ENCODE results near the gene PSPN. TPM values are rescaled to one million over a fixed set of nuclear protein-coding genes. Genes with fewer than 3 reads are reported as not detected.
"Not testable (repeated sequence)": the region's sequence is repeated elsewhere in the genome, so short reads cannot be mapped to it uniquely, and the experiment has no call there.

Gene PSPN
- polyA plus RNA-seq, 1 donor: 2.5 TPM

DNA sequence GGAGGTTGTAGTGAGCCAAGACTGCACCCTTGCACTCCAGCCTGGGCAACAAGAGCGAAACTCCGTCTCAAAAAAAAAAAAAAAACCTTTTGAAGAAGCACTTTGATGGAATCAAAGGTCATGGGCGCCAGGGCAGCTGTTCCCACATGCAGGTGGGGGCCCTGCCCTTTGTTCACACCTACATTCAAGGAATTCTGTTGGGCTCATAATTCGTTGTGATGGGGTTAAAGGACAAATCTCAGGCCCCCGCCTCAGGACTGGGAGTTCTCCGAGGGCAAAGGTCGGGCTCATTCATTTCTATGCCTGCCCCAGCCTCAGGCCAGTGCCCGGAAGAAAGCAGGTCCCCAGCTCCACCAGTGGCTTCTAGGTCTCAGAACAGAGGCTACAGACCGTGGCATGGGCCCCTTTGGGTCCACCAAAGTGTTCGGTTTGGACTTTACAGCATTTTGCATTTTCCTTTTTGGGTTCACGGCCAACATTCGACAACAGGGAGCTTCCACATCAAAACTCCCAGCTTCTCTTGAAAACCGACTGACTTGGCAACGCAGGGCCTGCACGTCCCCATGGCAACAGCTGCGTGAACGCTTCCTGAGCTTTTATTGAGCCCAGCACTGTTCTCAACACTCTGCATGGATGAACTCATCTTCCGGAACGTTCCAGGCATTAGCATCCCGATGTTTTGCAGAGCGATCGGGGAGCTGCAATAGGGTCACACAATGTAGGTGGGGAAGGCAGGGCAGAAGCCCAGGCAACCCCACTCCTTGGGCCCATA, 27.3 kb upstream of the PSPN start:
- Histone ChIP-seq H3K9me3 (ENCODE audit: control insufficient read depth, low read depth, low read length) (no peaks in the 10 kb centered on the region), H3K27me3 (ENCODE audit: control insufficient read depth, insufficient read depth, low read length) (no peaks in the 10 kb centered on the region), H3K36me3 (ENCODE audit: control insufficient read depth, insufficient read depth, low read length) (no peaks in the 10 kb centered on the region), H3K27ac (ENCODE audit: low read length) (peak overlapping the region; percentile 95), H3K4me3 (ENCODE audit: low read length) (peak overlapping the region; percentile 18), H3K4me1 (ENCODE audit: control insufficient read depth, insufficient read depth, low read length) (peaks cover 25% of the 10 kb centered on the region)
- no CpG with 5 or more reads among the region's 22 CpGs for WGBS (ENCODE audit: insufficient coverage, low lambda C conversion rate)
- peak; percentile 94 to 98 for DNase-seq

DNA sequence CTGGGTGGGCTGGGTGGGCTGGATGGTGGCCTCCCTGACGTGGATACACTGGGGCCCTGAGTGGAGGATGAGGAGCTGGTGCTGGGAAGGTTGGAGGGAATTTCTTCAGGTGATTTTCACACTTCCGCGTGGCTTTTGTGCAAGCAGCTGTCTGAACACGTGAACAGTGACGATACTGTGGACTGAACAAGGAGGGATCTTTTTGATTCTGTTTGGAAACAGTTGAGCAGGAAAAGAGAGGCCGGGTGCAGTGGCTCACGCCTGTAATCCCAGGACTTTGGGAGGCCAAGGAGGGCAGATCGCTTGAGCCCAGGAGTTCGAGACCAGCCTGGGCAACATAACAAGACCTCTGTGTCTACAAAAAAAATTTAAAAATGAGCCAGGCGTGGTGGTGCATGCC, 26.3 kb upstream of the PSPN start:
- H3K4me3 ChIP-seq (ENCODE audit: low read length): peak overlapping the region; percentile 7
- H3K27me3 ChIP-seq (ENCODE audit: control insufficient read depth, insufficient read depth, low read length): no peaks in the 10 kb centered on the region
- H3K4me1 ChIP-seq (ENCODE audit: control insufficient read depth, insufficient read depth, low read length): peaks cover 25% of the 10 kb centered on the region
- peak overlapping the region; percentile 95 for H3K27ac ChIP-seq (ENCODE audit: low read length)
- no CpG with 5 or more reads among the region's 10 CpGs for WGBS (ENCODE audit: insufficient coverage, low lambda C conversion rate)
- no peak for DNase-seq
- no peaks in the 10 kb centered on the region for H3K36me3 ChIP-seq (ENCODE audit: control insufficient read depth, insufficient read depth, low read length)
- no peaks in the 10 kb centered on the region for H3K9me3 ChIP-seq (ENCODE audit: control insufficient read depth, low read depth, low read length)

DNA sequence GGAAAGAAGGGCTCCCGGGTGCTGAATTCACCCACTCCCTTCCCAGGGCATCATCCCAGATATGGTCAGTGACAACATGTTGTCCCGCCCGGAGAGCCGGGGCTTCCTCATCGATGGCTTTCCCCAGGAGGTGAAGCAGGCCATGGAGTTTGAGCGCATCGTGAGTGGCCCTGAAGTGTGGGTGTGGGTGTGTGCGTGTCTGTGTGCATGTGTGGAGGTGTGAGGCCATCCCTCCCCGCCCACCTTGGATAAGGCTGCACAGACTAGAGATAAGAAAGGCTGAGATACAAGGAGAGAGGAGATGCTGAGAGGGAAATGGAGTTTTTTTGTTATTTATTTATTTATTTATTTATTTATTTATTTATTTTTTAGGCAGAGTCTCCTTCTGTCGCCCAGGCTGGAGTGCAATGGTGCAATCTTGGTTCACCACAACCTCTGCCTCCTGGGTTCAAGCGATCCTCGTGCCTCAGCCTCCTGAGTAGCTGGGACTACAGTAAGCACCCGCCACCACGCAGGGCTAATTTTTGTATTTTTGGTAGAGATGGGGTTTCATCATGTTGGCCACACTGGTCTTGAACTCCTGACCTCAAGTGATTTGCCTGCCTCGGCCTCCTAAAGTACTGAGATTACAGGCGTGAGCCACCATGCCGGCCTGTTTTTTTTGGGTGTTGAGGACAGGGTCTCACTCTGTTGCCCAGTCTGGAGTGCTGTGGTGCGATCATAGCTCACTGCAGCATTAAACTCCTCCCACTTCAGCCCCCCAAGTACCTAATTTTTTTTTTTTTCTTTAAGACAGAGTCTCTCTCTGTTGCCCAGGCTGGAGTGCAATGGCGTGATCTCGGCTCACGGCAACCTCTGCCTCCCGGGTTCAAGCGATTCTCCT, 24.6 kb upstream of the PSPN start:
- WGBS (ENCODE audit: insufficient coverage, low lambda C conversion rate): no CpG with 5 or more reads among the region's 23 CpGs
- not testable (repeated sequence) for H3K9me3 ChIP-seq (ENCODE audit: control insufficient read depth, low read depth, low read length); H3K36me3 ChIP-seq (ENCODE audit: control insufficient read depth, insufficient read depth, low read length); H3K27me3 ChIP-seq (ENCODE audit: control insufficient read depth, insufficient read depth, low read length); H3K4me3 ChIP-seq (ENCODE audit: low read length); H3K27ac ChIP-seq (ENCODE audit: low read length); DNase-seq
- H3K4me1 ChIP-seq (ENCODE audit: control insufficient read depth, insufficient read depth, low read length): peaks cover 25% of the 10 kb centered on the region

DNA sequence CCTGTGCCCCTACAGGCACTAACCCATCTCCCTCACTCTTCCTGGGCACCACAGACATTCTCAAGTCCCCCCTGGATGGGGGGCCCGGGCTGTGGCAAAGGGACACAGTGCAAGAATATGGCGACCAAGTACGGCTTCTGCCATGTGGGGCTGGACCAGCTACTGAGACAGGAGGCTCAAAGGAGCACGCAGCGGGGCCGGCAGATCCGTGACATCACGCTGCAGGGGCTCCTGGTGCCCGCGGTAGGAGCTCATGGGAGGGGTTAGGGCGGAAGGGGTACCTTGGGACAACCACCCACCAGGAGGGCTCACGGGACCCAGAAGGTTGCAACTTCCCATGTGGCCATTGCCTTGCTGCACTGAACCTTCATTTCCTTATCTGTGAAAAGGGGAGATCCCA, 20.6 kb upstream of the PSPN start:
- Histone ChIP-seq H3K9me3 (ENCODE audit: control insufficient read depth, low read depth, low read length) (no peaks in the 10 kb centered on the region), H3K36me3 (ENCODE audit: control insufficient read depth, insufficient read depth, low read length) (peaks cover 5% of the 10 kb centered on the region), H3K4me3 (ENCODE audit: low read length) (no peak overlapping the region), H3K27me3 (ENCODE audit: control insufficient read depth, insufficient read depth, low read length) (no peaks in the 10 kb centered on the region), H3K4me1 (ENCODE audit: control insufficient read depth, insufficient read depth, low read length) (peaks cover 9% of the 10 kb centered on the region), H3K27ac (ENCODE audit: low read length) (no peak overlapping the region)
- no CpG with 5 or more reads among the region's 12 CpGs for WGBS (ENCODE audit: insufficient coverage, low lambda C conversion rate)
- no peak for DNase-seq

DNA sequence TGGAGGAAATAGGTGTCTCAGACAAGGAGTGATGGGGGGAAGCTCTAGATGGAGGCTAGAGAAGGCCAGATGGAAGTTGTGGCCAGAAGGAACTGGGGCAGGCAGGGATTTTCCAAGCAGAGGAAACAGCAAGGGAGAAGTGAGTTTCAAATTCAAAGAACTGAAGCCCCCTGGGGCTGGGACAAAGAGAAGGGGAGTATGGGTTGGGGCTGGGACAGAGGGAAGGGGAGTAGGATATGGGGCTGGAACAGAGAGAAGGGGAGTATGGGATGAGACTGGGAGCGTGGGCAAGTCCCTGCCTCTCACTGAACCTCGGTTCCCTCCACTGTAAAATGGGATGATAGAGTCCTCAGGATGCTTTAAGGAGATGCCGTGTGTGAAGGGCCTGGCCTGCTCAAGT, 19.1 kb upstream of the PSPN start:
- Histone ChIP-seq H3K4me1 (ENCODE audit: control insufficient read depth, insufficient read depth, low read length) (peaks cover 9% of the 10 kb centered on the region), H3K4me3 (ENCODE audit: low read length) (no peak overlapping the region), H3K27me3 (ENCODE audit: control insufficient read depth, insufficient read depth, low read length) (no peaks in the 10 kb centered on the region), H3K27ac (ENCODE audit: low read length) (no peak overlapping the region), H3K9me3 (ENCODE audit: control insufficient read depth, low read depth, low read length) (no peaks in the 10 kb centered on the region), H3K36me3 (ENCODE audit: control insufficient read depth, insufficient read depth, low read length) (peaks cover 12% of the 10 kb centered on the region)
- WGBS (ENCODE audit: insufficient coverage, low lambda C conversion rate): no CpG with 5 or more reads among the region's 3 CpGs
- no peak for DNase-seq

DNA sequence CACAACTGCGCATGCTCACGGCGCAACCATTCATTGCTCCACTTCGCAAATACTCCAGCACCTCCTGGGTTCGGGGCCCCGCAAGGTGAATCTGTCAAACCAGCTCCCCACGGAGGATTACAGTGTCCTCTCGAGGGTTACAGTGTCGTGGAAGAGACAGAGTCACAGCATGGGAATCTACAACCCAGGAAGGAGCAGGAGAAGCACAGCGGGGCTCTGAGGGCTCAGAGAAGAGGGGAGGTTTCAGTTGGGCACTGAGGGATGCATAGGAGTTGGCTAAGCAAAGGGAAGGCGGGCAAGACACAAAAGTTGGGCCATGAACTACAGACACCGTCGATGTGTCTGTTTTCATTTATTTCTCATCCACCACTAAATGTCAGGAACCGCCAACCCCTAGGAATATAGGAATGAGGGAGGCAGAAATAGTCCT, 18.3 kb upstream of the PSPN start:
- Histone ChIP-seq H3K36me3 (ENCODE audit: control insufficient read depth, insufficient read depth, low read length) (peaks cover 21% of the 10 kb centered on the region), H3K4me1 (ENCODE audit: control insufficient read depth, insufficient read depth, low read length) (peaks cover 9% of the 10 kb centered on the region), H3K4me3 (ENCODE audit: low read length) (peak overlapping the region; percentile 90), H3K27ac (ENCODE audit: low read length) (peak overlapping the region; percentile 91), H3K9me3 (ENCODE audit: control insufficient read depth, low read depth, low read length) (no peaks in the 10 kb centered on the region), H3K27me3 (ENCODE audit: control insufficient read depth, insufficient read depth, low read length) (no peaks in the 10 kb centered on the region)
- 65% methylated on average over 4 of the region's 14 CpGs for WGBS (ENCODE audit: insufficient coverage, low lambda C conversion rate)
- DNase-seq: no peak

DNA sequence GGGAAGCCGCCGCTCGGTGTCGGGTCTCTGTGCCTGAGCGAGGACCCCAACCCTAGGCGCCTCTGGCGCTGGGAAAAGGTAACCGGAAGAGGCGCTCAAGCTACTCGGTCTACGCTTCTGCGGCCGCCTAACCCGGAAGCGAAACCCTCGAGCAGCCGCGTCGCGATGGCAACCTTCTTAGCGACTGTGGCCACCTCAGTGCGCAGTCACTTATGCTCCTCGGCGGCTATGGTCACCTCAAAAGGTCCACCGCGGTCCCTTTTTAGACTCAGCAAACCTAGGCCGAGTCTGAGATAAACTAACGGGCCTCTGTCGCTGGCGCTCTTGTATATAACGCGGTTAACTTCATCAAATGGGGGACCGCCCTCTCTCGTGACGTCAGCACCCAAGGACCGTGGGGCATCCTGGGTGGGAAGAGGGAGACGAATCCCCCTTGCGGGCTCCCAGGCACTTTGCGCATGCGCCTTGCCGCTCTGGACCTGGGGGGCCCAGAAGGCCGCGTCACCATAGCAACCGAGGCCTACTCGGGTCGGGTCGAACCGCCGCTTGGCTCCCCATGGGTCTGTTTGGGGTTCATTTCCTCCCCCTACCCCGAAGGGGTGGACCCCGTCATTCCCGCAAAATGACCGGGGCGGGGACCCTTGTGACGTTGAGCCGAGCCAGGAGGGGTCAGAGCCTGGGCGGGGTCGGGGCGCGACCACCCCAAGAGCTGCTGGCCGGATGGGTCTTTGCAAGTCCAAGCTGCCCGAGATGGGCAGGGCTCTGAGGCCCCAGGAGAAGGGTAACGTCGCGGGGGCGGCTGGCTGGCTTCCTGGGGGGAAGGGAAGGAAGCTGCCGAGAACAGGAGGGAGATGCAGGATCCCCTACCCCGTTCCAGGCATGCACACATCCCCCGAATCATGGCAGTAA, 17.6 kb upstream of the PSPN start, which contains the start of gene GTF2F1:
Gene GTF2F1, minus strand, starts transcription at position 91 of the 909 bp plus-strand sequence. CDS start 169 bp downstream, outside the sequence.
- Histone ChIP-seq H3K27me3 (ENCODE audit: control insufficient read depth, insufficient read depth, low read length) (no peaks in the 10 kb centered on the region), H3K4me3 (ENCODE audit: low read length) (peak within 1 kb of the TSS; percentile 90), H3K36me3 (ENCODE audit: control insufficient read depth, insufficient read depth, low read length) (peaks cover 27% of the 10 kb centered on the region), H3K4me1 (ENCODE audit: control insufficient read depth, insufficient read depth, low read length) (peaks cover 9% of the 10 kb centered on the region), H3K9me3 (ENCODE audit: control insufficient read depth, low read depth, low read length) (no peaks in the 10 kb centered on the region), H3K27ac (ENCODE audit: low read length) (peak within 1 kb of the TSS; percentile 91)
- WGBS (ENCODE audit: insufficient coverage, low lambda C conversion rate): no CpG with 5 or more reads among the region's 69 CpGs
- DNase-seq: peak; percentile 93 to 96

DNA sequence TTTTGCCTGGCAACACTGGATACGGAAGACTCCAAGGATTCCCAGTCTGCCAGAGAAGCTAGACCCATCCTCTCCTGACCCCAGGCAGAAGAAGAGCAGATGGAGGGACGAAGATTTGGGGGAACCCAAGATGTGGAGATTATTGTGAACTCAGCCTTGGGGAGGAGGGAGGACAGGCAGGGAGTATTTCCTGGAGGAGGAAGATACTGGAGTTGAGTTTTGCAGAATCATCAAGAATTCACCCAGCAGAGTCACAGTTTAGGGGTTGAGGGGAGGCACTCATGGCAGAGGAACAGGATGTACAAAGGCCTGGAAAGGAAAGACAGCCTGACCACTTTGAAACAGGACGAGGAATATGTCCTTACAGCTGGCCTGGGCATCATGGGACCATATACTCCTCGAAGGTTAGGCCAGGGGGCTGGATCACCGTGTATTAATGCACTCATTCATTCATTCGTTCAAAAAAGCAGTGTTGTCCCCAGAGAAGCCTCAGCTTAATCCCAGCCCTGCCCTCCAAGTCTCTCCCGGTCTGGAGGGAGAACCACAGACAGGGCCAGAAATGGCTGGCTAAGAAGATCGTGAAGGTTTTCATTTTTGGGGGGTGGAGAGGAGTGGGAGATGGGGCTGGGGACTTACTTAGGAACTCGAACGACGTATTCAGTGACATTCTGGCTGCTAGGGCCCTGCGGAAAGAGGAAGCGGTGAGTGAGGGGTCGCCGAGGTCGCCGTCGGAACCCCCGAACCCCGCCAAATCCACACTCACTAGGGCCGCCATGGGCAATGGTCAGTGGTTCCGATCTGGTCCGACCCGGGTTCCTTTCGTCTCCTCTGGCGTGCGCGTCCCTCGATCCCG, 16.7 kb upstream of the PSPN start:
- peak overlapping the region; percentile 91 for H3K27ac ChIP-seq (ENCODE audit: low read length)
- peaks cover 9% of the 10 kb centered on the region for H3K4me1 ChIP-seq (ENCODE audit: control insufficient read depth, insufficient read depth, low read length)
- H3K27me3 ChIP-seq (ENCODE audit: control insufficient read depth, insufficient read depth, low read length): no peaks in the 10 kb centered on the region
- no peak for DNase-seq
- no peaks in the 10 kb centered on the region for H3K9me3 ChIP-seq (ENCODE audit: control insufficient read depth, low read depth, low read length)
- peaks cover 34% of the 10 kb centered on the region for H3K36me3 ChIP-seq (ENCODE audit: control insufficient read depth, insufficient read depth, low read length)
- H3K4me3 ChIP-seq (ENCODE audit: low read length): peak overlapping the region; percentile 90
- WGBS (ENCODE audit: insufficient coverage, low lambda C conversion rate): no CpG with 5 or more reads among the region's 30 CpGs

DNA sequence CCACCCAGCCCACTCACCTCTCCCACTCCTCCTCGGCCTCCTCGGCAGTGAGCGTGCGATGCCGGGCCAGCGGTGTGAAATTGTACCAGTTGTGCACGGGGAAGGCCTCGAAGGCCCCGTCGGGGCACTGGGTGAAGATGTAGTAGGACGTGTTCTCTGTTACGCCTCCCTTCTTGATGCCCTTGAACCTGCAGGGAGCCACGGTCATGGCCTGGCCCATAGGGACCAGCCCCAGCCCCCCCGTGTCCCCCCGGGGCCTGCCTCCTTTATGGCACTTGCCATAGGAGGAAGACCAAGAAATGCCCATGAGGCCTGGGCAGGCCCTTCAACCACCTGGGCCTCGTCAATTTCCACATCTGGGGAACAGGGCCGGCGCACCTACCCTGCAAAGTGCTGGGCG, 11.6 kb upstream of the PSPN start:
- DNase-seq: no peak
- H3K4me3 ChIP-seq (ENCODE audit: low read length): no peak overlapping the region
- no CpG with 5 or more reads among the region's 19 CpGs for WGBS (ENCODE audit: insufficient coverage, low lambda C conversion rate)
- H3K4me1 ChIP-seq (ENCODE audit: control insufficient read depth, insufficient read depth, low read length): peaks cover 3% of the 10 kb centered on the region
- no peaks in the 10 kb centered on the region for H3K27me3 ChIP-seq (ENCODE audit: control insufficient read depth, insufficient read depth, low read length)
- no peak overlapping the region for H3K27ac ChIP-seq (ENCODE audit: low read length)
- peaks cover 67% of the 10 kb centered on the region for H3K36me3 ChIP-seq (ENCODE audit: control insufficient read depth, insufficient read depth, low read length)
- H3K9me3 ChIP-seq (ENCODE audit: control insufficient read depth, low read depth, low read length): no peaks in the 10 kb centered on the region
